Cerebellar cortex (tissue), 1 donor: ENCODE data around the gene LHPP.

ENCODE experiments used
- DNase-seq: peaks from one replicate; pipeline ENCODE4 v3.0.0-alpha.2; 2015; ENCODE audit warnings: low spot score

Gene LHPP

GRCh38 chr10:124470544-124471434 lies 9.2 kb downstream of the LHPP start:
- no peak for DNase-seq

- DNase-seq, result no peak
These were observed 10.4 kb downstream of the LHPP start for GRCh38 chr10:124472071-124472470.

GRCh38 chr10:124473070-124473469 lies 11.4 kb downstream of the LHPP start:
- DNase-seq, result no peak

GRCh38 chr10:124474514-124475070 lies 13.0 kb downstream of the LHPP start:
- DNase-seq, result no peak

GRCh38 chr10:124476043-124476725 lies 14.6 kb downstream of the LHPP start:
- no peak for DNase-seq

GRCh38 chr10:124477614-124478363 lies 16.2 kb downstream of the LHPP start:
- no peak for DNase-seq

- no peak for DNase-seq
These were observed 16.9 kb downstream of the LHPP start for GRCh38 chr10:124478515-124478914.

GRCh38 chr10:124480860-124481259 lies 19.2 kb downstream of the LHPP start:
- DNase-seq, result no peak

- DNase-seq, result no peak
These were observed 20.1 kb downstream of the LHPP start for GRCh38 chr10:124481717-124482116.

GRCh38 chr10:124482236-124482800 lies 20.7 kb downstream of the LHPP start:
- DNase-seq, result no peak

GRCh38 chr10:124482876-124483275 lies 21.3 kb downstream of the LHPP start:
- no peak for DNase-seq

GRCh38 chr10:124484031-124484430 lies 22.4 kb downstream of the LHPP start:
- DNase-seq, result no peak

- DNase-seq, result no peak
These were observed 23.0 kb downstream of the LHPP start for GRCh38 chr10:124484661-124485060.

- no peak for DNase-seq
These were observed 25.0 kb downstream of the LHPP start for GRCh38 chr10:124486635-124487034.

GRCh38 chr10:124491105-124491504 lies 29.5 kb downstream of the LHPP start:
- no peak for DNase-seq

- DNase-seq, result no peak
These were observed 30.6 kb downstream of the LHPP start for GRCh38 chr10:124492266-124492665.

GRCh38 chr10:124493214-124493882 lies 31.7 kb downstream of the LHPP start:
- DNase-seq, result no peak

GRCh38 chr10:124494046-124494807 lies 32.6 kb downstream of the LHPP start:
- DNase-seq, result no peak

- DNase-seq, result no peak
These were observed 33.5 kb downstream of the LHPP start for GRCh38 chr10:124495162-124495561.

- DNase-seq, result no peak
These were observed 34.1 kb downstream of the LHPP start for GRCh38 chr10:124495725-124496124.

GRCh38 chr10:124496150-124496549 lies 34.5 kb downstream of the LHPP start:
- no peak for DNase-seq
